Measurements from ENCODE around the gene CPNE2.

CPNE2 gene

DNA sequence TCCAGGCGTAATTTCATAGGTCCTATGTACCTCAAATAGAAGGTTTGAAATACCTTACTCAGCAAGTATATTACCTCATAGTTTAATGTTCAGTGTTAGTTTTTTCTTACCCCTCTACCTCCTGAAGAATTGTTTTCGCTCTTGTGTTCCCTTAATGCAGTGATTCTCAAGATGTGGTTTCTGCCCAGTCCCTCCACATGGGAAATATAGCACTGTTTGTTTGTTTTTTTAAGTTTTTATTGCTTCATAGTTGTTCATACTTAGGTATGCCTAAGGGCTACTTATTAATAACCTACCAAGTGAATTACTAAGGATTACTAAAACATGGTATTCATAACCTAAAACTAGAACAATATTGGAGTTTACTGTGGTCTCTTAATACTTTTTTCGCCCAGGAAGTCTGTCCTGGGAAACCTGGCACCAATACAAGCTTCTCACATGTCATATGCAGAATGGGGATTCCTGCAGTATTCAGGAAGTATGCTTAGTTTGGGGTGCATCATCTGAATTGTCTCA, 98.7 kb downstream of the CPNE2 start:
- Histone ChIP-seq H3K27me3 (replicated peaks in 2 of 5; ENCODE audit: control insufficient read depth in 4 of 5, insufficient read depth in 5 of 5, low read length in 4 of 5) (no peaks in the 10 kb centered on the region), H3K36me3 (ENCODE audit: control insufficient read depth in 4 of 4, insufficient read depth in 4 of 4, low read length in 3 of 4) (peaks cover 0 to 6% (median 0%) of the 10 kb centered on the region in 4 experiments), H3K9me3 (ENCODE audit: control extremely low read depth in 1 of 5, control insufficient read depth in 4 of 5, insufficient read depth in 2 of 5, low read depth in 1 of 5, low read length in 4 of 5) (no peaks in the 10 kb centered on the region), H3K4me3 (ENCODE audit: control insufficient read depth in 1 of 7, extremely low read depth in 1 of 7, insufficient read depth in 4 of 7, low read depth in 2 of 7, low read length in 6 of 7) (no peak overlapping the region), H3K4me1 (ENCODE audit: control extremely low read depth in 1 of 4, control insufficient read depth in 4 of 4, insufficient read depth in 4 of 4, low read length in 3 of 4) (peaks cover 6 to 27% (median 14%) of the 10 kb centered on the region in 4 experiments), H3K27ac (ENCODE audit: insufficient read depth in 1 of 2, low read depth in 1 of 2, low read length in 2 of 2, poor library complexity in 1 of 2, severe bottlenecking in 2 of 2) (no peak overlapping the region)
- DNase-seq = no peak
- 100% methylated on average over 1 of the region's 3 CpGs for WGBS (ENCODE audit: insufficient coverage)
- POLR2A ChIA-PET = no interaction called here
- CTCF ChIA-PET = interaction anchor here (1.2 kb wide), 1 partner anchor 14 kb away, joined by 3 read pairs; no protein-coding TSS in a partner anchor

DNA sequence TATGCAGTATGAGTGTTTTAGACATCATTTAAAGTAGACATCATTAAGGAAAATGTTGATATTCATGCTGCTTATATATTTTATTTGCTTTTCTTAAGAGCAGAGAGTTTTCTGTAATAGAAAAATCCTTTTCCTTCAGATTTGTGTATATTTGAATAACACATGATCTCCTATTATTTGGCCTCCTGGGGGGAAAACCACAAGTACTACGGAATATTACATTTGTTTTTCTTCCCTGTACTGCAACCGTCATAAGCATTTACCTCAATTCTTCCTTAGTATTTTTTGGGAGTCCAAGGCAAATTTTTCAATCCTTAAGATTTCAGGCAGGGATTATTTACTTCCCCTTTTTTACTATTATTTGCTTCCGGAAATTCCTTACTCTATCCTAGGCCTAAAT, 99.8 kb downstream of the CPNE2 start:
- H3K4me3 ChIP-seq (ENCODE audit: control insufficient read depth in 1 of 7, extremely low read depth in 1 of 7, insufficient read depth in 4 of 7, low read depth in 2 of 7, low read length in 6 of 7) = no peak overlapping the region
- H3K36me3 ChIP-seq (ENCODE audit: control insufficient read depth in 4 of 4, insufficient read depth in 4 of 4, low read length in 3 of 4) = peaks cover 0 to 6% (median 0%) of the 10 kb centered on the region in 4 experiments
- no peak for DNase-seq
- no peaks in the 10 kb centered on the region for H3K27me3 ChIP-seq (replicated peaks in 2 of 5; ENCODE audit: control insufficient read depth in 4 of 5, insufficient read depth in 5 of 5, low read length in 4 of 5)
- H3K27ac ChIP-seq (ENCODE audit: insufficient read depth in 1 of 2, low read depth in 1 of 2, low read length in 2 of 2, poor library complexity in 1 of 2, severe bottlenecking in 2 of 2) = no peak overlapping the region
- POLR2A ChIA-PET = no interaction called here
- CTCF ChIA-PET = no interaction called here
- peaks cover 6 to 24% (median 11%) of the 10 kb centered on the region in 4 experiments for H3K4me1 ChIP-seq (ENCODE audit: control extremely low read depth in 1 of 4, control insufficient read depth in 4 of 4, insufficient read depth in 4 of 4, low read length in 3 of 4)
- H3K9me3 ChIP-seq (ENCODE audit: control extremely low read depth in 1 of 5, control insufficient read depth in 4 of 5, insufficient read depth in 2 of 5, low read depth in 1 of 5, low read length in 4 of 5) = no peaks in the 10 kb centered on the region
- 64% methylated on average over 2 of the region's 3 CpGs for WGBS (ENCODE audit: insufficient coverage)

DNA sequence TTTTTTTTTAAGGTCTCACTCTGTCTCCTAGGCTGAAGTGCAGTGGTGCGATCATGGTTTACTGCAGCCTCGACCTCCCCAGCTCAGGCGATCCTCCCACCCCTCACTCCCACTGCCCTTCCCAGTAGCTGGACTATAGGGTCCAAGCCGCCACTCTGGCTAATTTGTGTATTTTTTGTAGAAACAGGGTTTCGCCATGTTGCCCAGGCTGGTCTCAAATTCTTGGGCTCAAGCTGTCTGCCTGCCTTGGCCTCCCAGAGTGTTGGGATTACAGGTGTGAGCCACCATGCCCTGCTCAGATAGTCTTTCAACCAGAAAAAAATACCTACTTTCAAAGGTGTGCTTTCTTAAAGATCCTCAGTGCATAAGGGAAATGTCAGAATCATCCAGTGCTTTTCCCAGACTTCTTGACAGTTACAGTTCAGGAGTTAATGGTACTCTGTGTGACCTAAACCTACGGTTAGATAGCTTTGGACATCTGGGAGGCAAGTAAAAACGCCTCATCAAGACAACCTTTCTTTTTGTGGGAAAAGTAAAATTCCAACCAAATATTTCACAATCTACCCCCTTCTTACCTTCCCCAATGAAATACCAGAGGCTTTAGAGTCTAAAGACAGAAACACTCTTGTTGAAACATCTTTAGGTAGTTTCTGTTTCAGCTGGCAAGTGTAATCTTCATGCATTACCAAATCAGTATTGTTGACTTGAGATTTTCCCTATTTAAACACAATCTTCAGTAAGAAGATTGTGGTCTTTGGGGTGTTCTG, 100.5 kb downstream of the CPNE2 start:
- ChIA-PET CTCF (interaction anchor here (2.9 kb wide), 1 partner anchor 22 kb away, joined by 8 read pairs; no protein-coding TSS in a partner anchor), POLR2A (no interaction called here)
- no peaks in the 10 kb centered on the region for H3K27me3 ChIP-seq (replicated peaks in 2 of 5; ENCODE audit: control insufficient read depth in 4 of 5, insufficient read depth in 5 of 5, low read length in 4 of 5)
- H3K9me3 ChIP-seq (ENCODE audit: control extremely low read depth in 1 of 5, control insufficient read depth in 4 of 5, insufficient read depth in 2 of 5, low read depth in 1 of 5, low read length in 4 of 5) = no peaks in the 10 kb centered on the region
- H3K36me3 ChIP-seq (ENCODE audit: control insufficient read depth in 4 of 4, insufficient read depth in 4 of 4, low read length in 3 of 4) = peaks cover 0 to 6% (median 0%) of the 10 kb centered on the region in 4 experiments
- no peak overlapping the region for H3K4me3 ChIP-seq (ENCODE audit: control insufficient read depth in 1 of 7, extremely low read depth in 1 of 7, insufficient read depth in 4 of 7, low read depth in 2 of 7, low read length in 6 of 7)
- WGBS (ENCODE audit: insufficient coverage) = 90% methylated on average over 2 of the region's 7 CpGs
- H3K4me1 ChIP-seq (ENCODE audit: control extremely low read depth in 1 of 4, control insufficient read depth in 4 of 4, insufficient read depth in 4 of 4, low read length in 3 of 4) = peaks cover 1 to 17% (median 4%) of the 10 kb centered on the region in 4 experiments
- H3K27ac ChIP-seq (ENCODE audit: insufficient read depth in 1 of 2, low read depth in 1 of 2, low read length in 2 of 2, poor library complexity in 1 of 2, severe bottlenecking in 2 of 2) = no peak overlapping the region
- no peak for DNase-seq

DNA sequence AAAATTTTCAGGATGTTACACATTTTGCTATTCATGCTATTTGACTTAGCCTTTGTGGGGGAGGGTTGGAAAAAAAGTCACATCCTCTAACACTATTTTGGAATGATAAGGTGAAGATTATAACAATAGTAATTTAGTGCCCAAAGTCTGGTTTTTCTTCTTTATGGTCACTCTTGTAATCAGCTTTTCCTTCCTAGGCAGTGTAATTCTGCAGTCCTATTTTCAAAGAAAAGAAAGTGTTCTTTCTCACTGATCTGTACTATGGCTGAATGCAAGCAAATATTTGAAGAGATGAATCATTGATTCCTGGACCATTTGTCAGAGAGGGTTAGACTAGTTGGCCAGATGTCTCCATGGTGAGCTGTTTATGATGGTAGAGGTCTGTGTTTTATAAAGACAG, 102.1 kb downstream of the CPNE2 start:
- ChIA-PET POLR2A (no interaction called here), CTCF (interaction anchor here (2.9 kb wide), 1 partner anchor 20 kb away, joined by 8 read pairs; no protein-coding TSS in a partner anchor)
- Histone ChIP-seq H3K9me3 (ENCODE audit: control extremely low read depth in 1 of 5, control insufficient read depth in 4 of 5, insufficient read depth in 2 of 5, low read depth in 1 of 5, low read length in 4 of 5) (no peaks in the 10 kb centered on the region), H3K27me3 (replicated peaks in 2 of 5; ENCODE audit: control insufficient read depth in 4 of 5, insufficient read depth in 5 of 5, low read length in 4 of 5) (no peaks in the 10 kb centered on the region), H3K4me1 (ENCODE audit: control extremely low read depth in 1 of 4, control insufficient read depth in 4 of 4, insufficient read depth in 4 of 4, low read length in 3 of 4) (peaks cover 0 to 10% (median 0%) of the 10 kb centered on the region in 4 experiments), H3K27ac (ENCODE audit: insufficient read depth in 1 of 2, low read depth in 1 of 2, low read length in 2 of 2, poor library complexity in 1 of 2, severe bottlenecking in 2 of 2) (no peak overlapping the region), H3K4me3 (ENCODE audit: control insufficient read depth in 1 of 7, extremely low read depth in 1 of 7, insufficient read depth in 4 of 7, low read depth in 2 of 7, low read length in 6 of 7) (no peak overlapping the region), H3K36me3 (ENCODE audit: control insufficient read depth in 4 of 4, insufficient read depth in 4 of 4, low read length in 3 of 4) (peaks cover 0 to 8% (median 1%) of the 10 kb centered on the region in 4 experiments)
- no peak for DNase-seq

DNA sequence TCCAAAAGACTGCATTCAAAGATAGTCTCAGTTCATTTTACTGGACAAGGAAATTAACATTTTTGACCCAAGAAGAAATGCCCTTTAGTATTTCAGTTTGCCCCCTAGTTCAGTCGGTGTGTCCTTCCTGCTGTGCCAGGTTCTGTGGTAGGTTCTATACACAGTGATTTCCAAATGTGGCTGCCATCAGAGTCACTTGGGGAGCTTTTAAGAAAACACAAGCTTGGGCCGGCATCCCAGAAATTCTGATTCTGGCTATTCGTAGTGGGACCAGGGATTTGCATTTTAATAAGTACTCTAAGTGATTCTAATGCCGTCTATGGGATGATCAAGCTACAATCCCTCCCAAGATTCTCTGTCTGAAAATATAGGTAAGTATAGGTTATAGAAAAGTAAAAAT, 103.9 kb downstream of the CPNE2 start:
- 100% methylated on average over 2 of the region's 4 CpGs for WGBS (ENCODE audit: insufficient coverage)
- Histone ChIP-seq H3K36me3 (ENCODE audit: control insufficient read depth in 4 of 4, insufficient read depth in 4 of 4, low read length in 3 of 4) (peaks cover 0 to 2% (median 1%) of the 10 kb centered on the region in 4 experiments), H3K4me3 (ENCODE audit: control insufficient read depth in 1 of 7, extremely low read depth in 1 of 7, insufficient read depth in 4 of 7, low read depth in 2 of 7, low read length in 6 of 7) (no peak overlapping the region), H3K4me1 (ENCODE audit: control extremely low read depth in 1 of 4, control insufficient read depth in 4 of 4, insufficient read depth in 4 of 4, low read length in 3 of 4) (peaks cover 0 to 7% (median 0%) of the 10 kb centered on the region in 4 experiments), H3K9me3 (ENCODE audit: control extremely low read depth in 1 of 5, control insufficient read depth in 4 of 5, insufficient read depth in 2 of 5, low read depth in 1 of 5, low read length in 4 of 5) (no peaks in the 10 kb centered on the region), H3K27me3 (replicated peaks in 2 of 5; ENCODE audit: control insufficient read depth in 4 of 5, insufficient read depth in 5 of 5, low read length in 4 of 5) (no peaks in the 10 kb centered on the region), H3K27ac (ENCODE audit: insufficient read depth in 1 of 2, low read depth in 1 of 2, low read length in 2 of 2, poor library complexity in 1 of 2, severe bottlenecking in 2 of 2) (no peak overlapping the region)
- ChIA-PET POLR2A (interaction anchor here (0.6 kb wide), 1 partner anchor 596 kb away, joined by 3 read pairs; no protein-coding TSS in a partner anchor), CTCF (interaction anchor here (1.1 to 1.7 kb wide), 3 partner anchors 9 to 49 kb away, joined by 3 to 6 read pairs (median 4); partner anchors contain the start of gene ARL2BP)
- no peak for DNase-seq

- POLR2A ChIA-PET = interaction anchor here (0.6 kb wide), 1 partner anchor 596 kb away, joined by 3 read pairs; no protein-coding TSS in a partner anchor
- CTCF ChIA-PET = interaction anchor here (0.9 to 1.7 kb wide), 4 partner anchors 9 to 49 kb away, joined by 3 to 6 read pairs (median 4); partner anchors contain the start of gene ARL2BP
- Histone ChIP-seq H3K9me3 (ENCODE audit: control extremely low read depth in 1 of 5, control insufficient read depth in 4 of 5, insufficient read depth in 2 of 5, low read depth in 1 of 5, low read length in 4 of 5) (no peaks in the 10 kb centered on the region), H3K27ac (ENCODE audit: insufficient read depth in 1 of 2, low read depth in 1 of 2, low read length in 2 of 2, poor library complexity in 1 of 2, severe bottlenecking in 2 of 2) (no peak overlapping the region), H3K4me1 (ENCODE audit: control extremely low read depth in 1 of 4, control insufficient read depth in 4 of 4, insufficient read depth in 4 of 4, low read length in 3 of 4) (peaks cover 0 to 7% (median 0%) of the 10 kb centered on the region in 4 experiments), H3K36me3 (ENCODE audit: control insufficient read depth in 4 of 4, insufficient read depth in 4 of 4, low read length in 3 of 4) (peaks cover 0 to 2% (median 1%) of the 10 kb centered on the region in 4 experiments), H3K4me3 (ENCODE audit: control insufficient read depth in 1 of 7, extremely low read depth in 1 of 7, insufficient read depth in 4 of 7, low read depth in 2 of 7, low read length in 6 of 7) (no peak overlapping the region), H3K27me3 (replicated peaks in 2 of 5; ENCODE audit: control insufficient read depth in 4 of 5, insufficient read depth in 5 of 5, low read length in 4 of 5) (no peaks in the 10 kb centered on the region)
- 100% methylated on average over 2 of the region's 3 CpGs for WGBS (ENCODE audit: insufficient coverage)
- DNase-seq = no peak
These were observed 104.4 kb downstream of the CPNE2 start for GRCh38 chr16:57196753-57197152.
